GM19328 (cell line): ENCODE results near the gene CMTM8.

ENCODE experiments used
- ATAC-seq: cut with Tn5 transposase; IDR thresholded peaks from one replicate; pipeline ENCODE4 v1.9.1; 2021; ENCODE audit warnings: mild to moderate bottlenecking, moderate library complexity; ENCODE audit not compliant: unreplicated experiment

CMTM8 gene

GRCh38 chr3:32405711-32406323 lies 167.3 kb downstream of the CMTM8 start:
- no peak for ATAC-seq

- ATAC-seq: no peak
These were observed 168.3 kb downstream of the CMTM8 start for GRCh38 chr3:32406486-32407408.

DNA sequence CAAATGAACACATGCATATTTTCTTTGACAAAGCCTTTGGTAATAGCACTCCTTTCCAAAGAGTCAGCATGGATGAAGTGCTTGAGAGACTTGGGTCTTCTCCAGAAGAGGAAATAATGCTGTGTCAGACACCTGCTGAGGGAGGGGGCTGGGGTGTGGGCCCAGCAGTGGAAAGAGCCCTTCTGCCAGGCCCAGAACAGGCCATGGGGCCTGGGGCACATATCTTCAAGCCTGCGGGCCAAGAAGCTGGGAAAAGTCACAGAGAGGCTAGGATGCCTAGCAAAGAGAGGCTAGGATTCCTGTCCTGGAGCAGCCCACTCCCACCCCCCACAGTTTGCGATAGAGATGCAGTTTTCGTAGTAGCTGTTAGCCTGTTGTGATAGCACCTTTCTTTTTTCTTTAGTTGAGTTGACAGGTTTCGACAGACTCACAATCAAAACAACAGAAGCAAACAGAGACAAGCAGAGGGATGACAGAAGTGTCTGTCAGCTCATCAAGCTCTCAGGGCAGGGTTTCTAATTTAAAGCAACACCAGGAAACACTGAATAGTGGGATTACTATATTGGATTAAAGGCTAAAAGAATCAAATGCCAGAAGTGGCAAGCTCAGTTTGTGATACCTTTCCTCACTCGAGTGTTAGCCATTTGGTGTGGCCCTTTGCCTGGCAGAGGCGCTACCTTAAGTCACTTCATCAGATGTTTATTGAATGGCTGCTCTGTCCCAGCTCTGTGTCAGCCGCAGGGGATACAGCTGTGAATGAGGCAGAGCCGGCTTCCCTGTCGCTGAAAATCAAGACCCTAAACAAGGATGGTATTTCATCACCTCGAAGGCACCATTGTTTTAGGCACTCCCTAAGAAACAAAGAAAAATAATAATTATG lies 172.1 kb downstream of the CMTM8 start:
- no peak for ATAC-seq

DNA sequence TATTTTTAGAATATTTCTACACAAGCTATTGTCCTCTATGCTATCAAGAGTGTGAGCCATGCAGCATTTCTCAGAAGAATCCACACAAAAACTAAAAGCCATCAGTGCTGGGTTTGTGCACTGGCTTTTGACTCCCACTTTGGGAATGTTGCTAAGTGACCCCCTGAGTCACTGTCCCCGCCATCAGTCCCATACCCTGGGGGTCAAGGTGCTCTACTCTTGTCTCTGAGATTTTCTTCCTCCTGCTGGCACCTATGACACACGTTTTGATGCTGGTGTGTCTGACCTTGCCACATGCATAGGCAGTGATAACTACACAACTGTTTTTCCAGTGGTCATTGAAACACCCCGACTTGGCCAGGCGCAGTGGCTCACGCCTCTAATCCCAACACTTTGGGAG lies 173.0 kb downstream of the CMTM8 start:
- no peak for ATAC-seq

- ATAC-seq: no peak
These were observed 174.4 kb downstream of the CMTM8 start for GRCh38 chr3:32412887-32413286.

DNA sequence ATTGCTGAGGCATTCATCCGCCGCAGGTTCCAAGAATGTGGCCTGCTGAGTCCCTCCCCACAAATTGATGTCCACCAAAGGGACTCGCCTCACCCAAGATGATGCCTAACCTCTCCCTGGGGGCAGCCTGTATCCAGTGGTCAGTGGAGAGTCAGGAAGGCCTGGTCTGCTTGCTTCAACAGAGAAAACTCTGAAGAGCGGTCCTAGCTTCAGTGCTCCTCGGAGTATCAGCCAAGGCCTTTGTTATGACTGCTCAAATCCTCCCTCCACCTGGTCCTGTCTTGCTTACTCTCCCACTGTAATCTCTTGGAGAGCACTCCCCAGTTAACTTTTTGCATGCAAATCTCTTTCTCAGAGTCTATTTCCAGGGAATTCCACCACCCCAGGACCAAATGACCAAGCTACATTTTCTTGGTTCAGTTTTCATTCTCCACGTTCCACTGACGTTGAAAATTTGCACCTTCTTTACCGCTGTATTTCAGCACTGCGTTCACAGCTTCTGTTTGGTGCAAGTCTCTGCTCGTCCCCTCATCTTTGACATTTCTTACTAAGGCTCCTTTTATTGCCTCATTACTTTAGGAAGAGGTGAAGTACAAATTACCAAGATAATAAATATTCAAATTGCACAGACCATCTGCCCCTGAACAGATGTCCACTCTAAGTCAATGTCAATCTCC lies 175.5 kb downstream of the CMTM8 start:
- no peak for ATAC-seq

DNA sequence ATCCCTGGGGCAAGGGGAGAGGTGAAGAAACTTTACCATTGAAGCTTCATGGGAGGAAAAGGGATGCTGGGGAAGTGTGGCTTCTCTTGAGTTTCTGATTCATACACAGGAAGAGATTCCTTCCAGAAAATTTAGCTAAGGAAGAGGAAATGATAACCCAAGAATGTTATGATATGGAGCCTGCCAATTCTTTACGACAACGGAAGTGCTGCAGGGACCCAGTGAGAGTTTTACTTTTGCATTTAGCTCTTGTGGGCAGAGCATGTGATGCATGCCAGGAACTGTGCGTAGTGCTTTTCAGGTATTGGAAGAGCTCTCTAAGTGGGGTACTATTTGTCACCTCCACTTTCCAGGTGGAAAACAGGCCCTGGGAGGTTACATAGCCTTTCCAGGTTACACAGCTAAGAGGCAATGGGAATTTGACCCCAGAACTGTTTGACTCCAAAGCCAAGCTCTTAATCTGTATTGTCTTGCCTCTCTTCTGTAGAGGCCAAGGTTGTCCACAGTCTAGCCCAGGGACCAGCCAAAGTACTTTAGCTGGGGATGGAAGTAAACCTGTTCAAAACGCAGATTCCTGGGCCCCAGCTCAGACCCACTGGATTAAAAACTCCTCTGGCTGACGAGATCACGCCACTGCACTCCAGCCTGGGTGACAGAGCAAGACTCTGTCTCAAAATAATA lies 176.2 kb downstream of the CMTM8 start:
- no peak for ATAC-seq

- ATAC-seq: no peak
These were observed 181.3 kb downstream of the CMTM8 start for GRCh38 chr3:32419742-32420125.
